HFF-Myc (cell line): ENCODE measurements around the gene AFF3.

Source experiments
- DNase-seq: peaks from one replicate; pipeline ENCODE4 v3.0.0-alpha.2; 2011; ENCODE audit warnings: low read depth; ENCODE audit errors: extremely low read depth
- H3K4me3 ChIP-seq: replicated peaks from 2 replicates; pipeline ENCODE4 v1.5.1; 2011; ENCODE audit warnings: low read depth, mild to moderate bottlenecking, control low read depth, low read length
- CTCF ChIP-seq: IDR thresholded peaks from 2 replicates; pipeline ENCODE4 v1.5.1; 2012; ENCODE audit warnings: mild to moderate bottlenecking, low read depth, low read length, control low read depth; ENCODE audit errors: missing control alignments

The AFF3 gene

GRCh38 chr2:99875627-99876201 lies 266.7 kb downstream of the AFF3 start:
- TF ChIP-seq CTCF: no peak

GRCh38 chr2:99868260-99868659 lies 274.1 kb downstream of the AFF3 start:
- DNase-seq: no peak
- H3K4me3 ChIP-seq: no peak overlapping the region
- no peak for TF ChIP-seq CTCF

More at GRCh38 chr2:99875627-99876201, 266.7 kb downstream of the AFF3 start:
- H3K4me3 ChIP-seq: no peak overlapping the region
- DNase-seq: no peak

- no peak overlapping the region for H3K4me3 ChIP-seq
- no peak for TF ChIP-seq CTCF
- no peak for DNase-seq
These were observed 274.6 kb downstream of the AFF3 start for GRCh38 chr2:99867770-99868169.

- no peak overlapping the region for H3K4me3 ChIP-seq
- no peak for DNase-seq
These were observed 276.3 kb downstream of the AFF3 start for GRCh38 chr2:99865818-99866676.

GRCh38 chr2:99864561-99865553 lies 277.5 kb downstream of the AFF3 start:
- no peak for DNase-seq
- H3K4me3 ChIP-seq: no peak overlapping the region
- no peak for TF ChIP-seq CTCF

More at GRCh38 chr2:99865818-99866676, 276.3 kb downstream of the AFF3 start:
- no peak for TF ChIP-seq CTCF

GRCh38 chr2:99863903-99864270 lies 278.5 kb downstream of the AFF3 start:
- no peak overlapping the region for H3K4me3 ChIP-seq
- TF ChIP-seq CTCF: no peak
- no peak for DNase-seq
